Measurements from ENCODE around the gene TRAPPC3. TPM values are rescaled to one million over a fixed set of nuclear protein-coding genes. Genes with fewer than 3 reads are reported as not detected.
"Not testable (repeated sequence)": the region's sequence is repeated elsewhere in the genome, so short reads cannot be mapped to it uniquely, and the experiment has no call there.

TRAPPC3 gene
- total RNA-seq, 2 donors from 2014 or later: 45.7 to 71.5 TPM

GRCh38 chr1:36159614-36160387, 10.5 kb upstream of the TRAPPC3 start:
- H3K36me3 ChIP-seq (replicated peaks in 1 of 2; ENCODE audit: insufficient read depth in 1 of 2, low read depth in 2 of 2): no peaks in the 10 kb centered on the region
- H3K27me3 ChIP-seq: no peaks in the 10 kb centered on the region
- 90% methylated on average over 10 of the region's 10 CpGs for WGBS, 2 donors
- intact Hi-C loops (cut with DNase I): no loop called here
- H3K4me3 ChIP-seq: no peak overlapping the region
- no peak for DNase-seq
- no peaks in the 10 kb centered on the region for H3K9me3 ChIP-seq
- peaks cover 69% of the 10 kb centered on the region for H3K4me1 ChIP-seq
- H3K27ac ChIP-seq: peak overlapping the region in 2 of 4 donors; percentile 74 to 82
- TF ChIP-seq CTCF (IDR thresholded peaks at IDR 0.05) (no peak), POLR2A (IDR thresholded peaks at IDR 0.05) (no peak)
- ATAC-seq: no peak

GRCh38 chr1:36158827-36159252, 9.6 kb upstream of the TRAPPC3 start:
- H3K9me3 ChIP-seq; H3K27me3 ChIP-seq; intact Hi-C loops (cut with DNase I); DNase-seq; H3K4me3 ChIP-seq; H3K36me3 ChIP-seq (replicated peaks in 1 of 2; ENCODE audit: insufficient read depth in 1 of 2, low read depth in 2 of 2); ATAC-seq: not testable (repeated sequence)
- Histone ChIP-seq H3K4me1 (peaks cover 71% of the 10 kb centered on the region), H3K27ac (peak overlapping the region in 1 of 4 donors; percentile 91)
- 94 to 95% methylated on average over 10 of the region's 10 CpGs for WGBS, 2 donors

GRCh38 chr1:36157973-36158826, 8.9 kb upstream of the TRAPPC3 start:
- TF ChIP-seq POLR2A (IDR thresholded peaks at IDR 0.05) (no peak), CTCF (IDR thresholded peaks at IDR 0.05) (no peak)
- H3K27ac ChIP-seq: peak overlapping the region in 2 of 4 donors; percentile 91 to 96
- DNase-seq (no peak), ATAC-seq (no peak)
- no peaks in the 10 kb centered on the region for H3K9me3 ChIP-seq
- no peaks in the 10 kb centered on the region for H3K27me3 ChIP-seq
- H3K4me3 ChIP-seq: no peak overlapping the region
- peaks cover 67% of the 10 kb centered on the region for H3K4me1 ChIP-seq
- 70% methylated on average over 7 to 9 of the region's 9 CpGs for WGBS, 2 donors
- intact Hi-C loops (cut with DNase I): no loop called here
- no peaks in the 10 kb centered on the region for H3K36me3 ChIP-seq (replicated peaks in 1 of 2; ENCODE audit: insufficient read depth in 1 of 2, low read depth in 2 of 2)

- Histone ChIP-seq H3K9me3 (no peaks in the 10 kb centered on the region), H3K36me3 (replicated peaks in 1 of 2; ENCODE audit: insufficient read depth in 1 of 2, low read depth in 2 of 2) (no peaks in the 10 kb centered on the region), H3K27me3 (no peaks in the 10 kb centered on the region), H3K4me3 (peak overlapping the region; percentile 74 to 90), H3K4me1 (peaks cover 58% of the 10 kb centered on the region), H3K27ac (peak overlapping the region; percentile 91 to 99 (median 94))
- WGBS, 2 donors: 24 to 36% methylated on average over 6 to 9 of the region's 9 CpGs
- TF ChIP-seq CTCF (IDR thresholded peaks at IDR 0.05) (no peak), POLR2A (IDR thresholded peaks at IDR 0.05) (peak in 1 of 3 donors; percentile 6)
- intact Hi-C loops (cut with DNase I): no loop called here
- ATAC-seq (no peak), DNase-seq (peak in 1 of 4 donors; percentile 21)
Observed at GRCh38 chr1:36157115-36157903, 8.0 kb upstream of the TRAPPC3 start.

Data from body of pancreas (tissue), 4 donors.